ENCODE results near the gene CCDC93.

- TF ChIP-seq POLR2A (IDR thresholded peaks at IDR 0.05; ENCODE audit: low read depth, low read length) (no peak), POLR2AphosphoS5 (IDR thresholded peaks at IDR 0.05; ENCODE audit: low read depth, low read length) (no peak), TAF1 (IDR thresholded peaks at IDR 0.05; ENCODE audit: low read depth, low read length) (no peak), PAX5 (IDR thresholded peaks at IDR 0.05; ENCODE audit: insufficient read depth, low read length, severe bottlenecking) (no peak), SPI1 (IDR thresholded peaks at IDR 0.05; ENCODE audit: low read depth, low read length) (peak; percentile 71), POU2F2 (IDR thresholded peaks at IDR 0.05; ENCODE audit: low read depth, low read length) (no peak)
Measured at GRCh38 chr2:118049816-118050140, 35.9 kb upstream of the CCDC93 start.
